GM19239 (cell line): ENCODE data around the gene PRSS22.

Source experiments
- DNase-seq: peaks from one replicate; pipeline ENCODE4 v3.0.0; 2011; ENCODE audit warnings: low spot score; ENCODE audit not compliant: insufficient read length
- FAIRE-seq: peaks from 2 replicates; lab custom pipeline; 2011; peaks lifted over from hg19 to GRCh38; lab: Jason Lieb, UNC

PRSS22 gene

GRCh38 chr16:2853531-2854073 is 4.4 kb downstream of the PRSS22 start:
- DNase-seq, result no peak
- no peak for FAIRE-seq

GRCh38 chr16:2852731-2853507 is 5.1 kb downstream of the PRSS22 start:
- FAIRE-seq (no peak), DNase-seq (no peak)

GRCh38 chr16:2852003-2852730 is 5.8 kb downstream of the PRSS22 start:
- DNase-seq (no peak), FAIRE-seq (no peak)

GRCh38 chr16:2848933-2849725 is 8.8 kb downstream of the PRSS22 start:
- FAIRE-seq (no peak), DNase-seq (no peak)

- FAIRE-seq (no peak), DNase-seq (no peak)
Measured at GRCh38 chr16:2846511-2847310, 11.3 kb downstream of the PRSS22 start.

- FAIRE-seq, result no peak
- no peak for DNase-seq
Measured at GRCh38 chr16:2845116-2845515, 12.9 kb downstream of the PRSS22 start.

DNA sequence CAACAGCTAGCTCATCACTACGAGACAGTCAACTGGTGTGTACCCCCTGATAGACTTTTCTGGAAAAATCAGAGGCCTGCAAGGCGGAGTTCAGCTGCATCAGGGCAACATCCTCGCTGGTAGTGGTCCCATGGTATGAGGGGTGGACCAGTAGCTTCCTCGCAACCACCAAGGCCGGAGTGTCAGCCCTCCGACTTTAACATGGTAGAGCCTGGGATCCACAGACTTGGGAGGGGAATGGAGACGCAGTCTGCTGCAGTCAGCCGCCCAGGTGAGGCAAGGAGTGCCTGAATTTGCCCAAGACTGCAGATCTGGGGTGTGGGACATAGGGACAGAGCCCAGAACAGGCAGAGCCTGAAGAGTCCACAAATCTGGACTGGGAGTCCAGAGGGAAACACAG is 14.4 kb downstream of the PRSS22 start:
- no peak for DNase-seq
- no peak for FAIRE-seq

- FAIRE-seq (no peak), DNase-seq (peak; percentile 72)
Measured at GRCh38 chr16:2842340-2843000, 15.5 kb downstream of the PRSS22 start.

DNA sequence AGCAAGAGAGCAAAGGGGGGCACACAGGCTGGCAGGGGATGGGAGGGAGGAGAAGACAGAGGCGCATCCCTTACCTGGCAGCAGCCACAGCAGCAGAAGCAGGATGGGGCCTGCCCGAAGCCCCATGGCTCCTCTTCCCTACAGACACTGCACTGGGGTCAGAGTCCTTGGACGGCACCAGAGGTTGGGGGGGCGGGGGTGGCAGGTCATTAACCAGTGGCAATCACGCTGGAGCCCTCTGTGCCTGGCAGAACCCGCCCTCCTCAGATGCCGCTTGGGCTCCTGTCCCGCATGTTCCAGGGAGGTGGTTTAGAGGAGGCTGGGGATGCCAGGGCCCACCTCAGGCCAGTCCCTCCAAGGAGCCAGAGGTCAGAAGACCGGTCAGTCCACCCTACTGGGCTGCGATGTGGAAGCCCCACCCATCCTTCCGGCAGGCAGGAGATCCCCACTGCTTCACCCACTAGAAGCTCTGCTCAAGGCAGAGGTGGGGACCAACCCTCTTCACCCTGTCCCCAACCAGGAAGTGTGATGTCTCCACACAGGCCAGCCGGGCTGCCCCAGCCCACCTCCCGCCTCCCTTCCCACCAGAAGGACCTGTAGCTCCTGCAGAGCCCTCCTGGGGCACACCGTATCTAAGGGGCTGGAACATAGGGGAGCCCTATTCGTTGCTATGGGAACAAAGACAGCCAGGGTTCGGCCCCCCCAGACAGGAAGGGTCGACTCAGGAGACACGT is 16.2 kb downstream of the PRSS22 start:
- DNase-seq, result no peak
- FAIRE-seq, result no peak

DNA sequence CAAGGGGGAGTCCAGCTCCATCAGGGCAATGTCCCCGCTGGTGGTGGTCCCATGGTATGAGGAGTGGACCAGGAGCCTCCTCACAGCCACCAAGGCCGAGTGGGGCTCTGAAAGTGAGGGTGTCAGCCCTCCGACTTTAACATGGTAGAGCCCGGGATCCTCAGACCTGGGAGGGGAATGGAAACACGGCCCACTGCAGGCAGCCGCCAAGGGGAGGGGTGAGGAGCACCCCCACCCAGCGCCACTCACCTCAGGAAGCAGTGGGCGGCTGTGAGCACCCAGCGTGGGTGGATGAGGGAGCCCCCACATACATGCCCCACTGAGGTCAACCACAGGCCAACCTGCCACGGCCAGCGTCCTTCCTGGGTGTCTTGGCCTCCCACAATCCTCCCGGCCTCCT is 17.1 kb downstream of the PRSS22 start:
- DNase-seq (no peak), FAIRE-seq (no peak)

- FAIRE-seq, result no peak
- DNase-seq, result no peak
Measured at GRCh38 chr16:2839650-2840450, 18.1 kb downstream of the PRSS22 start.

GRCh38 chr16:2838928-2839327 is 19.0 kb downstream of the PRSS22 start:
- no peak for FAIRE-seq
- DNase-seq, result peak; percentile 65

DNA sequence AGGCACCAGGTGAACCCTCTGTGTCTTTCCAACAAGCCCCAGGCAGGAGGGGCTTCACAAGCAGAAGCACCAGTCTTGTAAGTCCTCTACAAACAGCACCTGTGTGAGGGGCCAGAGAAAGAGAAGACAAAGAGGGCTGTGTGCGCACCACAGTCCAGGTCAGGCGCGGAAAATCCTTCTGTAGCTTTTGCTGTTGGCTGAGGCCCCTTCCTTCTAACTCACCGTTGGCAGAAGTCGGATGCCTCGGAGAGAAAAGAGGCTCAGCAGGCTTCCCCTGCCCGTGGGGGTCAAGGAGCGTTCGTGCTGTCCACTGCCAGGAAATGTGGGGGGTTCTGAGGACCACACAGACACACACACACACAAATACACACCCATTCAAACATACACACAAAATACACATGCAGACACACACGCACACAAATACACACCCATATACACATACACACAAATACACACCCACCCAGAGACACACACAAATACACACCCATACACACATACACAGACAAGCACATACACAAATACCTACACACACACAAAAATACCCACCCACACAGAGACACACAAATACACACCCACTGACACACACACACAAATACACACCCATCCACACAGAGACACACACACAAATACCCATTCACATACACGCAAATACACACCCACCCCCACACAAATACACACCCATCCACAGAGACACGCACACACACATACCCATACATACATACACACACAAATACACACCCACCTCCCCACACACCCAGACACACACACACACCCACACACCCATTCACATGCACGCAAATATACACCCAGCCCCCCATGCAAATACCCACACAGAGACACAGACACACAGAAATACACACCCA is 21.1 kb downstream of the PRSS22 start:
- DNase-seq, result no peak
- FAIRE-seq, result no peak

GRCh38 chr16:2835638-2836493 is 22.1 kb downstream of the PRSS22 start:
- no peak for FAIRE-seq
- DNase-seq, result no peak

GRCh38 chr16:2834968-2835367 is 23.0 kb downstream of the PRSS22 start:
- no peak for DNase-seq
- no peak for FAIRE-seq

DNA sequence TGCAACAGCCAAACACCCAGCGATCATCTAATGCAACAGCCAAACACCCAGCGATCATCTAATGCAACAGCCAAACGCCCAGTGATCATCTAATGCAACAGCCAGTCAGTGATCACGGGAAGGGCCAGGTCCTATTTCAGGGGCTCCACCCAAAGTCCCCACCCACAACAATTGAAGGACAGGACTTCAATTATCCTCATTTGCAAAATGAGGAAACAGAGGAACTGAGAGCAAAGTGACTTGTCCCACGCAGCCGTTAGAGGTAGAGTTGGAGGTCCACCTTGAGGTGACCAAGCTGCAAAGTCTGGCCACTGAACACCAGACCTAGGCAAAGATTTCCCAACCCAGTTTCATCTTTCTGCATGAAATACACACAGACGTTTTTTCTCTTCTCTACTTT is 24.2 kb downstream of the PRSS22 start:
- FAIRE-seq (no peak), DNase-seq (no peak)
